HG03354 (cell line): ENCODE results near the gene PPM1H.
A peak's percentile ranks its signal among the peaks of the same experiment; 100 is the strongest.
"Not testable (repeated sequence)": the region's sequence is repeated elsewhere in the genome, so short reads cannot be mapped to it uniquely, and the experiment has no call there.

ENCODE experiments used
- ATAC-seq: cut with Tn5 transposase; IDR thresholded peaks from one replicate; pipeline ENCODE4 v1.9.1; 2021; ENCODE audit warnings: mild to moderate bottlenecking; ENCODE audit not compliant: unreplicated experiment, poor library complexity, severe bottlenecking

Gene PPM1H

GRCh38 chr12:62950317-62950716, 15.4 kb upstream of the PPM1H start:
- ATAC-seq: no peak

GRCh38 chr12:62948123-62948522, 13.2 kb upstream of the PPM1H start:
- ATAC-seq: no peak

GRCh38 chr12:62947364-62947763, 12.4 kb upstream of the PPM1H start:
- no peak for ATAC-seq

GRCh38 chr12:62943779-62944395, 8.9 kb upstream of the PPM1H start:
- ATAC-seq: no peak

- not testable (repeated sequence) for ATAC-seq
These were observed 7.4 kb upstream of the PPM1H start for GRCh38 chr12:62942316-62942715.

GRCh38 chr12:62934239-62934798, 631 bp downstream of the PPM1H start:
- peak; percentile 48 for ATAC-seq

- ATAC-seq: no peak
These were observed 1.2 kb downstream of the PPM1H start for GRCh38 chr12:62933602-62934238.

GRCh38 chr12:62933220-62933601, 1.7 kb downstream of the PPM1H start:
- no peak for ATAC-seq

GRCh38 chr12:62931477-62931876, 3.5 kb downstream of the PPM1H start:
- no peak for ATAC-seq

- ATAC-seq: no peak
These were observed 4.2 kb downstream of the PPM1H start for GRCh38 chr12:62930546-62931425.

GRCh38 chr12:62928632-62929031, 6.3 kb downstream of the PPM1H start:
- ATAC-seq: no peak

GRCh38 chr12:62925680-62926079, 9.3 kb downstream of the PPM1H start:
- ATAC-seq: no peak

- ATAC-seq: no peak
These were observed 10.9 kb downstream of the PPM1H start for GRCh38 chr12:62924084-62924483.

GRCh38 chr12:62922539-62922938, 12.4 kb downstream of the PPM1H start:
- ATAC-seq: no peak

GRCh38 chr12:62919838-62920237, 15.1 kb downstream of the PPM1H start:
- ATAC-seq: no peak

GRCh38 chr12:62917926-62918325, 17.0 kb downstream of the PPM1H start:
- ATAC-seq: no peak

GRCh38 chr12:62916632-62917425, 18.1 kb downstream of the PPM1H start:
- no peak for ATAC-seq

- ATAC-seq: no peak
These were observed 19.8 kb downstream of the PPM1H start for GRCh38 chr12:62915204-62915529.

- no peak for ATAC-seq
These were observed 20.3 kb downstream of the PPM1H start for GRCh38 chr12:62914443-62915203.
